IPS-NIHi11 (cell line): ENCODE data around the gene MCOLN1.

Source experiments
- DNase-seq: peaks from one replicate; pipeline ENCODE4 v3.0.0; 2012; ENCODE audit warnings: mixed read lengths, low spot score

The MCOLN1 gene

GRCh38 chr19:7502552-7502951 is 19.9 kb upstream of the MCOLN1 start:
- no peak for DNase-seq

- no peak for DNase-seq
Observed at GRCh38 chr19:7504684-7505083, 17.7 kb upstream of the MCOLN1 start.

- no peak for DNase-seq
Observed at GRCh38 chr19:7505288-7505681, 17.1 kb upstream of the MCOLN1 start.

- peak; percentile 89 for DNase-seq
Observed at GRCh38 chr19:7505682-7506384, 16.6 kb upstream of the MCOLN1 start.

GRCh38 chr19:7506385-7507328 is 15.8 kb upstream of the MCOLN1 start:
- peak; percentile 74 for DNase-seq

GRCh38 chr19:7507884-7508283 is 14.5 kb upstream of the MCOLN1 start:
- DNase-seq: peak; percentile 82

GRCh38 chr19:7509625-7510024 is 12.8 kb upstream of the MCOLN1 start:
- DNase-seq: no peak

- no peak for DNase-seq
Observed at GRCh38 chr19:7512400-7512851, 10.0 kb upstream of the MCOLN1 start.

GRCh38 chr19:7513809-7514642 is 8.4 kb upstream of the MCOLN1 start:
- DNase-seq: no peak

GRCh38 chr19:7515110-7515644 is 7.2 kb upstream of the MCOLN1 start:
- DNase-seq: no peak

- peak; percentile 98 for DNase-seq
Observed at GRCh38 chr19:7515645-7516151, 6.7 kb upstream of the MCOLN1 start, which contains the start of gene ZNF358. Gene ZNF358 (plus strand): TSS chr19:7516103. CDS start chr19:7519243, 3,140 bp downstream.

- no peak for DNase-seq
Observed at GRCh38 chr19:7516333-7516732, 6.1 kb upstream of the MCOLN1 start.

- DNase-seq: no peak
Observed at GRCh38 chr19:7516878-7517277, 5.5 kb upstream of the MCOLN1 start.

- no peak for DNase-seq
Observed at GRCh38 chr19:7519361-7520130, 2.9 kb upstream of the MCOLN1 start.

GRCh38 chr19:7520131-7521051 is 2.0 kb upstream of the MCOLN1 start:
- DNase-seq: no peak

- DNase-seq: no peak
Observed at GRCh38 chr19:7521551-7522071, 813 bp upstream of the MCOLN1 start.

GRCh38 chr19:7522923-7523667 is 671 bp downstream of the MCOLN1 start:
- DNase-seq: no peak

- DNase-seq: no peak
Observed at GRCh38 chr19:7524523-7524922, 2.1 kb downstream of the MCOLN1 start.
